Endodermal cell (in vitro differentiated cells): ENCODE results near the gene RNF126. TPM values are rescaled to one million over a fixed set of nuclear protein-coding genes. Genes with fewer than 3 reads are reported as not detected.
A peak's percentile ranks its signal among the peaks of the same experiment; 100 is the strongest.
"Not testable (repeated sequence)": the region's sequence is repeated elsewhere in the genome, so short reads cannot be mapped to it uniquely, and the experiment has no call there.

Source experiments
- DNase-seq: peaks from one replicate; pipeline ENCODE4 v3.0.0-alpha.2; 2017
- H3K27ac ChIP-seq: 2 replicates; pipeline ENCODE4 v1.5.1; 2013; ENCODE audit warnings: mild to moderate bottlenecking, low read depth, low read length, moderate library complexity
- H3K27me3 ChIP-seq: 2 replicates; pipeline ENCODE4 v1.6.1; 2013; ENCODE audit warnings: mild to moderate bottlenecking, low read length, moderate library complexity; ENCODE audit not compliant: insufficient read depth, control insufficient read depth, poor library complexity, severe bottlenecking
- H3K36me3 ChIP-seq: 2 replicates; pipeline ENCODE4 v1.7.0; 2013; ENCODE audit warnings: mild to moderate bottlenecking, low read length, moderate library complexity; ENCODE audit not compliant: control insufficient read depth, insufficient read depth
- H3K4me1 ChIP-seq: one replicate; pipeline ENCODE4 v1.7.0; 2013; ENCODE audit warnings: low read length; ENCODE audit not compliant: control insufficient read depth, insufficient read depth
- H3K4me3 ChIP-seq: 2 replicates; pipeline ENCODE4 v1.5.1; 2013; ENCODE audit warnings: mild to moderate bottlenecking, low read length, moderate library complexity
- H3K9ac ChIP-seq: 2 replicates; pipeline ENCODE4 v1.6.1; 2013; ENCODE audit warnings: mild to moderate bottlenecking, low read length, moderate library complexity; ENCODE audit not compliant: poor library complexity, severe bottlenecking; ENCODE audit errors: extremely low read depth
- H3K9me3 ChIP-seq: 2 replicates; pipeline ENCODE4 v1.6.1; 2013; ENCODE audit warnings: mild to moderate bottlenecking, low read length, moderate library complexity; ENCODE audit not compliant: control insufficient read depth
- H3K27ac Mint-ChIP-seq: 2 replicates; pipeline ENCODE4 v1.8.0; 2020; ENCODE audit warnings: mixed read lengths
- H3K27me3 Mint-ChIP-seq: 2 replicates; pipeline ENCODE4 v1.8.0; 2021; ENCODE audit warnings: mild to moderate bottlenecking, mixed read lengths; ENCODE audit not compliant: insufficient read depth
- H3K36me3 Mint-ChIP-seq: 2 replicates; pipeline ENCODE4 v1.8.0; 2020; ENCODE audit warnings: low read depth, mixed read lengths
- H3K4me1 Mint-ChIP-seq: 2 replicates; pipeline ENCODE4 v1.8.0; 2020; ENCODE audit warnings: mixed read lengths
- H3K4me3 Mint-ChIP-seq: 2 replicates; pipeline ENCODE4 v1.8.0; 2020; ENCODE audit warnings: mild to moderate bottlenecking, moderate library complexity, mixed read lengths
- H3K9me3 Mint-ChIP-seq: 2 replicates; pipeline ENCODE4 v1.8.0; 2020; ENCODE audit warnings: mild to moderate bottlenecking, mixed read lengths
- WGBS, 2 experiments: methylation state at CpG; one replicate each; pipeline versions ENCODE4 v1.1.5 to v1.1.7; 2013; ENCODE audit warnings: missing lambda C conversion rate in 2 of 2, mixed read lengths in 1 of 2; ENCODE audit not compliant: insufficient coverage in 1 of 2, insufficient read length in 1 of 2; 5-methylcytosine and 5-hydroxymethylcytosine counted together
- total RNA-seq, 2 donors: library from RNA; stranded (reverse); fragmentation: NEBNext Ultra II Directional in 1 of 2; extraction: Animal tissue kit (Norgen Biotek cat#: 25700) in 1 of 2; gene quantifications; 2 replicates in 1 of 2; 3 replicates in 1 of 2; pipeline ENCODE4 v1.2.1, GENCODE V29; 2021
- TF ChIP-seq, protein P1 (sequence below): fragments of 200-600 bp; sonication (generic); conservative IDR thresholded peaks from 2 replicates; pipeline ENCODE4 v1.5.0; 2021; ENCODE audit warnings: antibody characterized with exemption, mild to moderate bottlenecking

The RNF126 gene
- total RNA-seq, 2 donors from 2014 or later = 49.1 to 66.4 TPM

DNA sequence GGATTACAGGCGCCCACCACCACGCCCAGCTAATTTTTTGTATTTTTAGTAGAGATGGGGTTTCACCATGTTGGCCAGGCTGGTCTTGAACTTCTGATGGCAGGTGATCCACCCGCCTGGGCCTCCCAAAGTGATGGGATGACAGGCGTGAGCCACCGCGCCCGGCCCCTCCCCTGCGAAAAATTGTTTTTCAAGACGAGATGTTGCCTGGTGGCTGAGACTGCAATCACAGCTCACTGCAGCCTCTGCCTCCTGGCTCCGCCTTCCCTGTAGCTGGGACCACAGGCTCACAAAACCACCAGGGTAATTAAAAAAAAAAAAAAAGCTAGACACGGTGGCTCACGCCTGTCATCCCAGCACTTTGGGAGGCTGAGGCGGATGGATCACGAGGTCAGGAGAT, 36.9 kb upstream of the RNF126 start:
- not testable (repeated sequence) for H3K4me3 Mint-ChIP-seq, H3K4me1 ChIP-seq, H3K36me3 ChIP-seq, H3K36me3 Mint-ChIP-seq, H3K9me3 Mint-ChIP-seq, H3K27me3 Mint-ChIP-seq, H3K9ac ChIP-seq, H3K27me3 ChIP-seq, DNase-seq, H3K4me1 Mint-ChIP-seq, H3K27ac Mint-ChIP-seq, H3K4me3 ChIP-seq, H3K27ac ChIP-seq, H3K9me3 ChIP-seq
- TF ChIP-seq, protein P1, sequence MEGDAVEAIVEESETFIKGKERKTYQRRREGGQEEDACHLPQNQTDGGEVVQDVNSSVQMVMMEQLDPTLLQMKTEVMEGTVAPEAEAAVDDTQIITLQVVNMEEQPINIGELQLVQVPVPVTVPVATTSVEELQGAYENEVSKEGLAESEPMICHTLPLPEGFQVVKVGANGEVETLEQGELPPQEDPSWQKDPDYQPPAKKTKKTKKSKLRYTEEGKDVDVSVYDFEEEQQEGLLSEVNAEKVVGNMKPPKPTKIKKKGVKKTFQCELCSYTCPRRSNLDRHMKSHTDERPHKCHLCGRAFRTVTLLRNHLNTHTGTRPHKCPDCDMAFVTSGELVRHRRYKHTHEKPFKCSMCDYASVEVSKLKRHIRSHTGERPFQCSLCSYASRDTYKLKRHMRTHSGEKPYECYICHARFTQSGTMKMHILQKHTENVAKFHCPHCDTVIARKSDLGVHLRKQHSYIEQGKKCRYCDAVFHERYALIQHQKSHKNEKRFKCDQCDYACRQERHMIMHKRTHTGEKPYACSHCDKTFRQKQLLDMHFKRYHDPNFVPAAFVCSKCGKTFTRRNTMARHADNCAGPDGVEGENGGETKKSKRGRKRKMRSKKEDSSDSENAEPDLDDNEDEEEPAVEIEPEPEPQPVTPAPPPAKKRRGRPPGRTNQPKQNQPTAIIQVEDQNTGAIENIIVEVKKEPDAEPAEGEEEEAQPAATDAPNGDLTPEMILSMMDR = peak; percentile 28
- WGBS, 2 experiments = 78 to 80% methylated on average over 7 to 8 of the region's 14 CpGs

DNA sequence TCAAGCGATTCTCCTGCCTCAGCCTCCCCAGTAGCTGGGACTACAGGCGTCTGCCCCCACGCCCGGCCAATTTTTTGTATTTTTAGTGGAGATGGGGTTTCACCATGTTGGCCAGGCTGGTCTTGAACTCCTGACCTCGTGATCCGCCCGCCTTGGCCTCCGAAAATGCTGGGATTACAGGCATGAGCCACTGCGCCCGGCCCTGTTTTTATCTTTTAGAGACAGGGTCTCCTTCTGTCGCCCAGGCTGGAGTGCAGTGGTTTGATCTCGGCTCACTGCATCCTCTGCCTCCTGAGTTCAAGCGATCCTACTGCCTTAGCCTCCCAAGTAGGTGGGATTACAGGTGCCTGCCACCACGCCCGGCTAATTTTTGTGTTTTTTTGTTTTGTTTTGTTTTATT, 35.5 kb upstream of the RNF126 start:
- H3K9me3 ChIP-seq, H3K36me3 Mint-ChIP-seq, H3K4me3 ChIP-seq, H3K9ac ChIP-seq, H3K9me3 Mint-ChIP-seq, H3K27ac ChIP-seq, H3K4me3 Mint-ChIP-seq, H3K27me3 Mint-ChIP-seq, H3K4me1 Mint-ChIP-seq, H3K4me1 ChIP-seq, DNase-seq, H3K27me3 ChIP-seq, H3K27ac Mint-ChIP-seq, H3K36me3 ChIP-seq: not testable (repeated sequence)
- 90 to 96% methylated on average over 11 to 15 of the region's 15 CpGs for WGBS, 2 experiments

DNA sequence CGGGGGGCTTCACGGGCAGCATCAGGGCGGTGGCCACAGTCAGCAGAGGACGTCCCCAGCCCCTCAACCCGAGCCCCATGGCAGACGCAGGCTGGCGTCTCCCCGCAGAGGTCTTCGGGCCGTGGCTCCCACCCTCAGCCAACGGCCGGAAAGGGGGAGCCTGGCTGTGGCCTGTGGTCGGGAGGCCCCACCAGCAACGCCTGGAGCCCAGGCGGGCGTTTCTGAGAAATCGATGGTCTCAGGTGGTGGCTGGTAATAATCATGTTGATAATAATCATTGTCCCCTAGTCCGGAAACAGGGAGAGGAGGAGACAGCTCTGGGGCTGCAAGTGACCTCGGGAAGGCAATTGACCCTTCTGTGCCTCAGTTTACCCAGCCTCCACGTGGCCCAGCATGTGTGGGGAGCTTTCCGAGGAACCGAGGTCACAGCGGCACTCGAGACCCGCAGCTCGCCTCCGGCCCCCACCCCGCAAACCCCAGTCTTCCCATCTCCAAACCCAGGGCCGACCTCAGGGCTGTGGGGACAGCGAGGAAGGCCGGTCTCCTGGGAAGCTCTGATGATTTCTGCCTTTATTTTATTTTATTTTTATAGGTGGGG, 32.4 kb upstream of the RNF126 start, which contains the start of gene PRSS57:
TSS of gene PRSS57 (minus strand) at position 101 of the 598 bp plus-strand sequence. CDS start at position 79, 22 bp downstream.
- no peak within 1 kb of the TSS for H3K4me3 Mint-ChIP-seq
- 90% methylated on average over 8 to 31 of the region's 31 CpGs for WGBS, 2 experiments
- Histone ChIP-seq H3K4me3 (no peak within 1 kb of the TSS), H3K27me3 (no peaks in the 10 kb centered on the region), H3K9ac (no peak within 1 kb of the TSS), H3K36me3 (no peaks in the 10 kb centered on the region), H3K9me3 (no peaks in the 10 kb centered on the region), H3K27ac (no peak within 1 kb of the TSS), H3K4me1 (no peaks in the 10 kb centered on the region)
- TF ChIP-seq, protein P1 = no peak
- H3K9me3 Mint-ChIP-seq = no peaks in the 10 kb centered on the region
- H3K4me1 Mint-ChIP-seq = no peaks in the 10 kb centered on the region
- H3K27ac Mint-ChIP-seq = no peak within 1 kb of the TSS
- no peaks in the 10 kb centered on the region for H3K27me3 Mint-ChIP-seq
- H3K36me3 Mint-ChIP-seq = no peaks in the 10 kb centered on the region
- no peak for DNase-seq
